Measurements from ENCODE around the gene VPS51. TPM values are rescaled to one million over a fixed set of nuclear protein-coding genes. Genes with fewer than 3 reads are reported as not detected.

Gene VPS51
- total and polyA plus RNA-seq, 2 of the 4 experiments (the other 2 are of a cell fraction) = 56.3 to 113 TPM

DNA sequence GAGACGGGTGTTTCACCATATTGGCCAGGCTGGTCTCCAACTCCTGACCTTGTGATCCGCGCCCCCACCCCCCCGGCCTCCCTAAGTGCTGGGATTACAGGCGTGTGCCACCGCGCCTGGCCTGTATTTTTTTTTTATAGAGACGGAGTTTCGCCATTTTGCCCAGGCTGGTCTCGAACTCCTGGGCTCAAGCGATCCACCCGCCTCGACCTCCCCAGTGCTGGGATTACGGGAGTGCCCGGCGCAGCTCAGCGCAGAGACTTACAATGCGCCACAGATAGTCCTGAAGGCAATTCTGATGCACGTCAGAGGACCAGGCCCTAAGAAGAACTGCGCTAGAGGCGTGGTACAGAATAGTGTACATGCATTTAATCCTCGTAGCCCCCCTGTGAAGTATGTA is 587 bp upstream of the VPS51 start:
- no peak overlapping the region for H3K56ac ChIP-seq (ENCODE audit: extremely low read depth, insufficient read depth, low read length)
- H2AFZ ChIP-seq (replicated peaks; ENCODE audit: low read length, poor library complexity) = peak overlapping the region; percentile 97
- peak overlapping the region; percentile 67 for H3K4ac ChIP-seq (ENCODE audit: low read depth, low read length)
- dilution Hi-C loops (cut with HindIII; ENCODE audit: low sequenced_read_pairs, unreplicated experiment) = no loop called here
- peak overlapping the region; percentile 50; the same call in 1 of the 2 replicates for H3K9ac ChIP-seq (ENCODE audit: low read depth, low read length)
- no peaks in the 10 kb centered on the region for H4K20me1 ChIP-seq (ENCODE audit: insufficient read depth, low read length)
- peak overlapping the region; percentile 99 to 100 for H4K8ac ChIP-seq (ENCODE audit: low read depth in 2 of 2, low read length in 2 of 2)
- intact Hi-C loops (cut with micrococcal nuclease) = loop anchor here (5.0 kb wide), 1 partner anchor 178 kb away; the partner anchor contains the start of gene ATG2A
- ATAC-seq (ENCODE audit: low read depth) (no peak), DNase-seq (no peak)
- no peak overlapping the region for H3K27ac ChIP-seq (ENCODE audit: insufficient read depth, low read length)
- peak overlapping the region; percentile 59 for H4K91ac ChIP-seq (ENCODE audit: insufficient read depth, low read depth, low read length)
- H2BK5ac ChIP-seq (ENCODE audit: low read depth, low read length, poor library complexity, severe bottlenecking) = no peak overlapping the region
- H2BK120ac ChIP-seq (ENCODE audit: low read depth, low read length) = no peak overlapping the region
- no peak overlapping the region for H3K4me3 ChIP-seq (ENCODE audit: insufficient read depth, low read depth, low read length)
- H3K14ac ChIP-seq (replicated peaks; ENCODE audit: low read depth, low read length) = peak overlapping the region; percentile 27; the same call in 1 of the 2 replicates
- no peaks in the 10 kb centered on the region for H3K9me3 ChIP-seq (ENCODE audit: control insufficient read depth, insufficient read depth, low read length)
- peak overlapping the region; percentile 15 for H2AK5ac ChIP-seq (ENCODE audit: low read depth, low read length)
- peak overlapping the region; percentile 39; the same call in 1 of the 2 replicates for H3K4me2 ChIP-seq (ENCODE audit: low read depth, low read length)
- H3K18ac ChIP-seq (ENCODE audit: low read depth, low read length) = no peak overlapping the region
- H2BK20ac ChIP-seq (ENCODE audit: low read depth, low read length) = peak overlapping the region; percentile 10; the same call in 1 of the 2 replicates
- peak overlapping the region; percentile 95 for H2AK9ac ChIP-seq (replicated peaks; ENCODE audit: low read depth, low read length, poor library complexity)
- 65% methylated on average over 12 of the region's 22 CpGs; no CpG with 5 or more reads in 1 of the 2 experiments for WGBS, 2 experiments (ENCODE audit: extremely low coverage in 2 of 2, insufficient read length in 1 of 2)
- BruUV-seq (replicated peaks) = no TSS peak
- peaks cover 4% of the 10 kb centered on the region; the same call in 1 of the 2 replicates for H3K9me1 ChIP-seq (ENCODE audit: insufficient read depth, low read length)
- peaks cover 5% of the 10 kb centered on the region; the same call in 1 of the 2 replicates for H3K36me3 ChIP-seq (ENCODE audit: control insufficient read depth, insufficient read depth, low read length)
- no peak overlapping the region for H3K23ac ChIP-seq (ENCODE audit: low read depth, low read length)
- H4K5ac ChIP-seq (ENCODE audit: low read depth, low read length) = peak overlapping the region; percentile 89
- CTCF ChIA-PET = no interaction called here
- no peaks in the 10 kb centered on the region for H3K4me1 ChIP-seq (ENCODE audit: control insufficient read depth, insufficient read depth, low read length)
- peaks cover 10 to 25% of the 10 kb centered on the region in 2 experiments for H3K79me1 ChIP-seq (ENCODE audit: low read depth in 1 of 2, low read length in 2 of 2)
- POLR2A ChIA-PET (ENCODE audit: unreplicated experiment) = no interaction called here
- no peaks in the 10 kb centered on the region for H3K27me3 ChIP-seq (ENCODE audit: control insufficient read depth, insufficient read depth, low read length)
- H2BK15ac ChIP-seq (ENCODE audit: low read depth, low read length) = no peak overlapping the region
- in situ Hi-C loops (cut with MboI; ENCODE audit: low sequenced_read_pairs) = no loop called here
- TF ChIP-seq NFE2L2 (IDR thresholded peaks at IDR 0.05; ENCODE audit: low read depth, low read length) (no peak), CEBPB (IDR thresholded peaks at IDR 0.05; ENCODE audit: low read depth, low read length) (no peak), RAD21 (IDR thresholded peaks at IDR 0.05; ENCODE audit: low read length) (no peak), BHLHE40 (IDR thresholded peaks at IDR 0.05; ENCODE audit: low read depth, low read length) (no peak), RFX5 (IDR thresholded peaks at IDR 0.05; ENCODE audit: low read depth, low read length) (no peak), MXI1 (IDR thresholded peaks at IDR 0.05; ENCODE audit: borderline replicate concordance, low read depth, low read length) (no peak), SMC3 (IDR thresholded peaks at IDR 0.05; ENCODE audit: low read depth, low read length) (no peak), RCOR1 (IDR thresholded peaks at IDR 0.05; ENCODE audit: insufficient replicate concordance, low read length) (no peak), MAZ (IDR thresholded peaks at IDR 0.05; ENCODE audit: borderline replicate concordance, low read depth, low read length) (no peak), FOS (IDR thresholded peaks at IDR 0.05; ENCODE audit: low read depth, low read length) (no peak)
- TF ChIP-seq, protein P1, sequence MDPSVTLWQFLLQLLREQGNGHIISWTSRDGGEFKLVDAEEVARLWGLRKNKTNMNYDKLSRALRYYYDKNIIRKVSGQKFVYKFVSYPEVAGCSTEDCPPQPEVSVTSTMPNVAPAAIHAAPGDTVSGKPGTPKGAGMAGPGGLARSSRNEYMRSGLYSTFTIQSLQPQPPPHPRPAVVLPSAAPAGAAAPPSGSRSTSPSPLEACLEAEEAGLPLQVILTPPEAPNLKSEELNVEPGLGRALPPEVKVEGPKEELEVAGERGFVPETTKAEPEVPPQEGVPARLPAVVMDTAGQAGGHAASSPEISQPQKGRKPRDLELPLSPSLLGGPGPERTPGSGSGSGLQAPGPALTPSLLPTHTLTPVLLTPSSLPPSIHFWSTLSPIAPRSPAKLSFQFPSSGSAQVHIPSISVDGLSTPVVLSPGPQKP (IDR thresholded peaks at IDR 0.05; ENCODE audit: borderline replicate concordance, low read depth, low read length) = no peak
- TF ChIP-seq, protein P2, sequence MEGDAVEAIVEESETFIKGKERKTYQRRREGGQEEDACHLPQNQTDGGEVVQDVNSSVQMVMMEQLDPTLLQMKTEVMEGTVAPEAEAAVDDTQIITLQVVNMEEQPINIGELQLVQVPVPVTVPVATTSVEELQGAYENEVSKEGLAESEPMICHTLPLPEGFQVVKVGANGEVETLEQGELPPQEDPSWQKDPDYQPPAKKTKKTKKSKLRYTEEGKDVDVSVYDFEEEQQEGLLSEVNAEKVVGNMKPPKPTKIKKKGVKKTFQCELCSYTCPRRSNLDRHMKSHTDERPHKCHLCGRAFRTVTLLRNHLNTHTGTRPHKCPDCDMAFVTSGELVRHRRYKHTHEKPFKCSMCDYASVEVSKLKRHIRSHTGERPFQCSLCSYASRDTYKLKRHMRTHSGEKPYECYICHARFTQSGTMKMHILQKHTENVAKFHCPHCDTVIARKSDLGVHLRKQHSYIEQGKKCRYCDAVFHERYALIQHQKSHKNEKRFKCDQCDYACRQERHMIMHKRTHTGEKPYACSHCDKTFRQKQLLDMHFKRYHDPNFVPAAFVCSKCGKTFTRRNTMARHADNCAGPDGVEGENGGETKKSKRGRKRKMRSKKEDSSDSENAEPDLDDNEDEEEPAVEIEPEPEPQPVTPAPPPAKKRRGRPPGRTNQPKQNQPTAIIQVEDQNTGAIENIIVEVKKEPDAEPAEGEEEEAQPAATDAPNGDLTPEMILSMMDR (conservative IDR thresholded peaks at IDR 0.05; ENCODE audit: low read depth, low read length) = no peak

All from IMR-90 (cell line).